GM23338 (cell line): ENCODE results near the gene SKP2. TPM values are rescaled to one million over a fixed set of nuclear protein-coding genes. Genes with fewer than 3 reads are reported as not detected.

Experiments used
- ATAC-seq: fragments of 200-7000 bp; cut with Tn5 transposase; 3 replicates; pipeline ENCODE4 v1.9.1; 2020
- DNase-seq: peaks from one replicate; pipeline ENCODE4 v3.0.0-alpha.2; 2015; ENCODE audit warnings: low spot score
- H2AFZ ChIP-seq: fragments of 200-600 bp; sonication (generic); 2 replicates; pipeline ENCODE4 v1.8.0; 2016; ENCODE audit warnings: antibody characterized with exemption, mild to moderate bottlenecking, moderate library complexity
- H3F3A ChIP-seq: fragments of 200-600 bp; sonication (generic); replicated peaks from 2 replicates; pipeline ENCODE4 v1.8.0; 2017; ENCODE audit warnings: antibody characterized with exemption, mixed run types, low read depth
- H3K27ac ChIP-seq: fragments of 200-600 bp; sonication (generic); 2 replicates; pipeline ENCODE4 v1.6.1; 2016; ENCODE audit warnings: low read depth
- H3K27me3 ChIP-seq: fragments of 200-600 bp; sonication (generic); 2 replicates; pipeline ENCODE4 v1.8.0; 2016; ENCODE audit warnings: mild to moderate bottlenecking, mixed run types, moderate library complexity; ENCODE audit not compliant: insufficient read depth
- H3K36me3 ChIP-seq: fragments of 200-600 bp; sonication (generic); 2 replicates; pipeline ENCODE4 v1.8.0; 2016; ENCODE audit warnings: mild to moderate bottlenecking; ENCODE audit not compliant: insufficient read depth
- H3K4me1 ChIP-seq: fragments of 200-600 bp; sonication (generic); 2 replicates; pipeline ENCODE4 v1.8.0; 2016; ENCODE audit warnings: mild to moderate bottlenecking, moderate library complexity; ENCODE audit not compliant: insufficient read depth
- H3K4me2 ChIP-seq: fragments of 200-600 bp; sonication (generic); 2 replicates; pipeline ENCODE4 v1.7.1; 2017; ENCODE audit warnings: mixed run types
- H3K4me3 ChIP-seq: fragments of 200-600 bp; sonication (generic); 2 replicates; pipeline ENCODE4 v1.6.1; 2016; ENCODE audit warnings: mixed run types
- H3K79me2 ChIP-seq: fragments of 200-600 bp; sonication (generic); replicated peaks from 2 replicates; pipeline ENCODE4 v1.8.0; 2017; ENCODE audit warnings: mild to moderate bottlenecking; ENCODE audit not compliant: insufficient read depth
- H3K9me2 ChIP-seq: fragments of 200-600 bp; sonication (generic); 2 replicates; pipeline ENCODE4 v1.8.0; 2017; ENCODE audit not compliant: insufficient read depth
- H4K20me1 ChIP-seq: fragments of 200-600 bp; sonication (generic); replicated peaks from 2 replicates; pipeline ENCODE4 v1.8.0; 2017; ENCODE audit warnings: mild to moderate bottlenecking; ENCODE audit not compliant: insufficient read depth
- H3K27ac Mint-ChIP-seq: 2 replicates; pipeline ENCODE4 v1.8.0; 2020; ENCODE audit warnings: inconsistent platforms, mild to moderate bottlenecking, moderate library complexity, mixed read lengths
- H3K27me3 Mint-ChIP-seq: 3 replicates; pipeline ENCODE4 v1.8.0; 2022; ENCODE audit warnings: low read depth, mild to moderate bottlenecking, moderate library complexity, mixed read lengths, inconsistent platforms; ENCODE audit not compliant: insufficient read depth, poor library complexity
- H3K36me3 Mint-ChIP-seq: 3 replicates; pipeline ENCODE4 v1.8.0; 2021; ENCODE audit warnings: low read depth, mild to moderate bottlenecking, inconsistent platforms, moderate library complexity, mixed read lengths
- H3K4me1 Mint-ChIP-seq: 3 replicates; pipeline ENCODE4 v1.8.0; 2020; ENCODE audit warnings: mild to moderate bottlenecking, inconsistent platforms, mixed read lengths
- H3K4me3 Mint-ChIP-seq: 3 replicates; pipeline ENCODE4 v1.8.0; 2021; ENCODE audit warnings: moderate library complexity, mild to moderate bottlenecking, inconsistent platforms, mixed read lengths
- H3K9me3 Mint-ChIP-seq: 3 replicates; pipeline ENCODE4 v1.8.0; 2020; ENCODE audit warnings: moderate library complexity, mild to moderate bottlenecking, inconsistent platforms, mixed read lengths
- CREB1 ChIP-seq: fragments of 250-450 bp; sonication (Bioruptor Pico); IDR thresholded peaks from 2 replicates; pipeline ENCODE4 v1.5.0; 2020; ENCODE audit warnings: low read depth, mild to moderate bottlenecking, moderate library complexity
- EZH2phosphoT487 ChIP-seq: fragments of 200-600 bp; sonication (generic); IDR thresholded peaks from one replicate; pipeline ENCODE4 v1.8.1; 2018; ENCODE audit warnings: antibody characterized with exemption; ENCODE audit not compliant: unreplicated experiment
- JUNB ChIP-seq: IDR thresholded peaks from one replicate; pipeline ENCODE4 v1.6.1; 2016; ENCODE audit warnings: antibody characterized with exemption; ENCODE audit not compliant: unreplicated experiment
- POLR2AphosphoS5 ChIP-seq: IDR thresholded peaks from 2 replicates; pipeline ENCODE4 v1.6.1; 2016; ENCODE audit warnings: antibody characterized with exemption, low read depth
- STAT1 ChIP-seq: IDR thresholded peaks from one replicate; pipeline ENCODE4 v1.6.1; 2016; ENCODE audit warnings: antibody characterized with exemption; ENCODE audit not compliant: unreplicated experiment
- ZNF114 ChIP-seq: fragments of 250-450 bp; sonication (Bioruptor Pico); IDR thresholded peaks from 2 replicates; pipeline ENCODE4 v1.5.0; 2020; ENCODE audit warnings: mild to moderate bottlenecking, moderate library complexity
- ZNF331 ChIP-seq: fragments of 250-450 bp; sonication (Bioruptor Pico); IDR thresholded peaks from 2 replicates; pipeline ENCODE4 v1.5.0; 2020; ENCODE audit warnings: low read depth, mild to moderate bottlenecking, moderate library complexity
- polyA plus RNA-seq: library from polyadenylated mRNA; unstranded; fragments of >200 nt; fragmentation: Nextera tagmentation; extraction: Ambion mirVana; gene quantifications from 2 replicates; pipeline ENCODE4 v1.2.1, GENCODE V29; 2016
- total RNA-seq: library from RNA; depleted of rRNA; stranded (reverse); fragments of >200 nt; shearing (Covaris generic); gene quantifications from 2 replicates; pipeline ENCODE4 v1.2.3, GENCODE V29; 2014
- TF ChIP-seq, protein P1 (sequence below): fragments of 250-450 bp; sonication (Bioruptor Pico); IDR thresholded peaks from 2 replicates; pipeline ENCODE4 v1.5.0; 2020; ENCODE audit warnings: mild to moderate bottlenecking, moderate library complexity
- TF ChIP-seq, protein P2 (sequence below), 2 experiments: fragments of 200-600 bp in 1 of 2; sonication (generic) in 1 of 2; conservative IDR thresholded peaks; 2 replicates each; pipeline versions ENCODE4 v1.5.1 to v1.6.1; 2016 to 2017; ENCODE audit warnings: antibody characterized with exemption in 2 of 2, low read depth in 2 of 2, mild to moderate bottlenecking in 2 of 2, moderate library complexity in 1 of 2

The SKP2 gene
- total and polyA plus RNA-seq, 2 experiments from 2014 or later = 66.6 to 75.6 TPM

DNA sequence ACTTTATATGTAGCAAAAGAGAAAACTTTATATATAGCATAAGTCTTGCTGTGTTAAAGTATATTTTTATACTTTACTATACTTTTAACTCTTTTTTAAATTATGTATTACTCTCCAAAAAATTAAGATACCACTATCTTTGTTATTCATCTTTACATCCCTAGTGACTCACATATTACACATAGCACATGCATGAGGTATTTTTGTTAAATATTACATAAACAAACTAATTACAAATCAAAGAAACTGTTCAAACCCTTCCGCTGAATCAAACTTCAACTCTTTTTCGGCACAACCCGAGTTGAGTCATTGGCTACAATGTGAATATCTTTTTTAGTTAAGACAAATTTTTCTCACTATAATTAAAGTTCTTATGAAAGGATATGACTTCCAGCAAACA lies 57.8 kb downstream of the SKP2 start (continued):
- TF ChIP-seq, protein P1, sequence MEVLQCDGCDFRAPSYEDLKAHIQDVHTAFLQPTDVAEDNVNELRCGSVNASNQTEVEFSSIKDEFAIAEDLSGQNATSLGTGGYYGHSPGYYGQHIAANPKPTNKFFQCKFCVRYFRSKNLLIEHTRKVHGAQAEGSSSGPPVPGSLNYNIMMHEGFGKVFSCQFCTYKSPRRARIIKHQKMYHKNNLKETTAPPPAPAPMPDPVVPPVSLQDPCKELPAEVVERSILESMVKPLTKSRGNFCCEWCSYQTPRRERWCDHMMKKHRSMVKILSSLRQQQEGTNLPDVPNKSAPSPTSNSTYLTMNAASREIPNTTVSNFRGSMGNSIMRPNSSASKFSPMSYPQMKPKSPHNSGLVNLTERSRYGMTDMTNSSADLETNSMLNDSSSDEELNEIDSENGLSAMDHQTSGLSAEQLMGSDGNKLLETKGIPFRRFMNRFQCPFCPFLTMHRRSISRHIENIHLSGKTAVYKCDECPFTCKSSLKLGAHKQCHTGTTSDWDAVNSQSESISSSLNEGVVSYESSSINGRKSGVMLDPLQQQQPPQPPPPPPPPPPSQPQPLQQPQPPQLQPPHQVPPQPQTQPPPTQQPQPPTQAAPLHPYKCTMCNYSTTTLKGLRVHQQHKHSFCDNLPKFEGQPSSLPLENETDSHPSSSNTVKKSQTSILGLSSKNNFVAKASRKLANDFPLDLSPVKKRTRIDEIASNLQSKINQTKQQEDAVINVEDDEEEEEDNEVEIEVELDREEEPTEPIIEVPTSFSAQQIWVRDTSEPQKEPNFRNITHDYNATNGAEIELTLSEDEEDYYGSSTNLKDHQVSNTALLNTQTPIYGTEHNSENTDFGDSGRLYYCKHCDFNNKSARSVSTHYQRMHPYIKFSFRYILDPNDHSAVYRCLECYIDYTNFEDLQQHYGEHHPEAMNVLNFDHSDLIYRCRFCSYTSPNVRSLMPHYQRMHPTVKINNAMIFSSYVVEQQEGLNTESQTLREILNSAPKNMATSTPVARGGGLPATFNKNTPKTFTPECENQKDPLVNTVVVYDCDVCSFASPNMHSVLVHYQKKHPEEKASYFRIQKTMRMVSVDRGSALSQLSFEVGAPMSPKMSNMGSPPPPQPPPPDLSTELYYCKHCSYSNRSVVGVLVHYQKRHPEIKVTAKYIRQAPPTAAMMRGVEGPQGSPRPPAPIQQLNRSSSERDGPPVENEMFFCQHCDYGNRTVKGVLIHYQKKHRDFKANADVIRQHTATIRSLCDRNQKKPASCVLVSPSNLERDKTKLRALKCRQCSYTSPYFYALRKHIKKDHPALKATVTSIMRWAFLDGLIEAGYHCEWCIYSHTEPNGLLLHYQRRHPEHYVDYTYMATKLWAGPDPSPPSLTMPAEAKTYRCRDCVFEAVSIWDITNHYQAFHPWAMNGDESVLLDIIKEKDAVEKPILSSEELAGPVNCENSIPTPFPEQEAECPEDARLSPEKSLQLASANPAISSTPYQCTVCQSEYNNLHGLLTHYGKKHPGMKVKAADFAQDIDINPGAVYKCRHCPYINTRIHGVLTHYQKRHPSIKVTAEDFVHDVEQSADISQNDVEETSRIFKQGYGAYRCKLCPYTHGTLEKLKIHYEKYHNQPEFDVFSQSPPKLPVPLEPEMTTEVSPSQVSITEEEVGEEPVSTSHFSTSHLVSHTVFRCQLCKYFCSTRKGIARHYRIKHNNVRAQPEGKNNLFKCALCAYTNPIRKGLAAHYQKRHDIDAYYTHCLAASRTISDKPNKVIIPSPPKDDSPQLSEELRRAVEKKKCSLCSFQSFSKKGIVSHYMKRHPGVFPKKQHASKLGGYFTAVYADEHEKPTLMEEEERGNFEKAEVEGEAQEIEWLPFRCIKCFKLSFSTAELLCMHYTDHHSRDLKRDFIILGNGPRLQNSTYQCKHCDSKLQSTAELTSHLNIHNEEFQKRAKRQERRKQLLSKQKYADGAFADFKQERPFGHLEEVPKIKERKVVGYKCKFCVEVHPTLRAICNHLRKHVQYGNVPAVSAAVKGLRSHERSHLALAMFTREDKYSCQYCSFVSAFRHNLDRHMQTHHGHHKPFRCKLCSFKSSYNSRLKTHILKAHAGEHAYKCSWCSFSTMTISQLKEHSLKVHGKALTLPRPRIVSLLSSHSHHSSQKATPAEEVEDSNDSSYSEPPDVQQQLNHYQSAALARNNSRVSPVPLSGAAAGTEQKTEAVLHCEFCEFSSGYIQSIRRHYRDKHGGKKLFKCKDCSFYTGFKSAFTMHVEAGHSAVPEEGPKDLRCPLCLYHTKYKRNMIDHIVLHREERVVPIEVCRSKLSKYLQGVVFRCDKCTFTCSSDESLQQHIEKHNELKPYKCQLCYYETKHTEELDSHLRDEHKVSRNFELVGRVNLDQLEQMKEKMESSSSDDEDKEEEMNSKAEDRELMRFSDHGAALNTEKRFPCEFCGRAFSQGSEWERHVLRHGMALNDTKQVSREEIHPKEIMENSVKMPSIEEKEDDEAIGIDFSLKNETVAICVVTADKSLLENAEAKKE = no peak
- TF ChIP-seq JUNB (no peak), CREB1 (CRISPR knock-in tag) (no peak), EZH2phosphoT487 (no peak), ZNF114 (CRISPR knock-in tag) (no peak), STAT1 (no peak), POLR2AphosphoS5 (no peak)

DNA sequence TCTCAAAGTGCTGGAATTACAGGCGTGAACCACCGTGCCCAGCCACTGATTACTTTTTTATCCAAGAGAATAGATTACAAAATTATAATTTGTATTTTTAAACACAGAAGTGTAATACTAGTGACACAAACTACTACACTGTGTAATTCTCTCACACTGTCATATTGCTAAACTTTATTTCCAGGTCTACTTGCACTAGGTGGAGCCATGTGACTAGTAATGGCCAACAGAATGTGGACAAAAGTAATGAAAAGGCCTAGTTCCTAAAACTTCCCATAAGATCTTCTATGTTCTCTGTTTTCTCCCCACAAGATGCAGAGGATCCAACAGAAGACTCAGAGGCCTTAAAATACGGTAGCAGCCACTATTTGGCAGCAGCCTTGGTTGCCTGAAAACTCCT lies 62.5 kb downstream of the SKP2 start:
- Histone ChIP-seq H3K9me2 (no peaks in the 10 kb centered on the region), H3K36me3 (no peaks in the 10 kb centered on the region), H3K27me3 (no peaks in the 10 kb centered on the region), H4K20me1 (no peaks in the 10 kb centered on the region), H2AFZ (no peak overlapping the region), H3K4me3 (no peak overlapping the region), H3K4me2 (no peak overlapping the region), H3K79me2 (no peaks in the 10 kb centered on the region), H3K4me1 (no peaks in the 10 kb centered on the region), H3K27ac (no peak overlapping the region), H3F3A (no peaks in the 10 kb centered on the region)
- Mint-ChIP-seq H3K4me3 (no peak overlapping the region), H3K9me3 (no peaks in the 10 kb centered on the region), H3K36me3 (no peaks in the 10 kb centered on the region), H3K4me1 (no peaks in the 10 kb centered on the region), H3K27ac (no peak overlapping the region), H3K27me3 (no peaks in the 10 kb centered on the region)
- peak; percentile 12 for DNase-seq
- ATAC-seq = no peak
- TF ChIP-seq ZNF331 (CRISPR knock-in tag) = no peak
- TF ChIP-seq, protein P2, sequence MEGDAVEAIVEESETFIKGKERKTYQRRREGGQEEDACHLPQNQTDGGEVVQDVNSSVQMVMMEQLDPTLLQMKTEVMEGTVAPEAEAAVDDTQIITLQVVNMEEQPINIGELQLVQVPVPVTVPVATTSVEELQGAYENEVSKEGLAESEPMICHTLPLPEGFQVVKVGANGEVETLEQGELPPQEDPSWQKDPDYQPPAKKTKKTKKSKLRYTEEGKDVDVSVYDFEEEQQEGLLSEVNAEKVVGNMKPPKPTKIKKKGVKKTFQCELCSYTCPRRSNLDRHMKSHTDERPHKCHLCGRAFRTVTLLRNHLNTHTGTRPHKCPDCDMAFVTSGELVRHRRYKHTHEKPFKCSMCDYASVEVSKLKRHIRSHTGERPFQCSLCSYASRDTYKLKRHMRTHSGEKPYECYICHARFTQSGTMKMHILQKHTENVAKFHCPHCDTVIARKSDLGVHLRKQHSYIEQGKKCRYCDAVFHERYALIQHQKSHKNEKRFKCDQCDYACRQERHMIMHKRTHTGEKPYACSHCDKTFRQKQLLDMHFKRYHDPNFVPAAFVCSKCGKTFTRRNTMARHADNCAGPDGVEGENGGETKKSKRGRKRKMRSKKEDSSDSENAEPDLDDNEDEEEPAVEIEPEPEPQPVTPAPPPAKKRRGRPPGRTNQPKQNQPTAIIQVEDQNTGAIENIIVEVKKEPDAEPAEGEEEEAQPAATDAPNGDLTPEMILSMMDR (conservative IDR thresholded peaks at IDR 0.05; ENCODE audit: low read depth in 2 of 2) = peak; percentile 14 to 33; a peak in 2 of 4 replicates
